Subcutaneous adipose tissue (tissue), 4 donors: Measurements from ENCODE around the gene TNC. TPM values are rescaled to one million over a fixed set of nuclear protein-coding genes. Genes with fewer than 3 reads are reported as not detected.

Experiments used
- total RNA-seq, 4 donors: library from RNA; depleted of rRNA; stranded (reverse); fragments of >200 nt; gene quantifications; one replicate each; pipeline ENCODE4 v1.1.0, GENCODE V29; 2016

Gene TNC
- total RNA-seq, 4 donors from 2014 or later: 2.4 to 17.3 (median 8.3) TPM

Other genes starting within 250 kb of the TNC start
- 10 to 100 TPM in 1 of 4 donors, 1 to 10 TPM in 3; 2.4 to 18.4 (median 7.4) TPM for gene TNFSF8, start 187.6 kb downstream of the TNC start, total RNA-seq